Prostate gland (tissue), 2 donors: ENCODE results near the gene CNDP1. TPM values are rescaled to one million over a fixed set of nuclear protein-coding genes. Genes with fewer than 3 reads are reported as not detected.
"Not testable (repeated sequence)": the region's sequence is repeated elsewhere in the genome, so short reads cannot be mapped to it uniquely, and the experiment has no call there.

Source experiments
- DNase-seq: peaks from one replicate; pipeline ENCODE4 v3.0.0-alpha.2; 2019; ENCODE audit warnings: low spot score
- H3K27ac ChIP-seq, 2 donors: fragments of 200-600 bp; sonication (generic); 2 replicates each; pipeline ENCODE4 v1.5.1; 2017 to 2019
- H3K27me3 ChIP-seq: fragments of 200-600 bp; sonication (generic); replicated peaks from 2 replicates; pipeline ENCODE4 v1.5.1; 2019; ENCODE audit not compliant: insufficient read depth
- H3K36me3 ChIP-seq, 2 donors: fragments of 200-600 bp; sonication (generic); 1 replicate in 1 of 2; 2 replicates in 1 of 2; pipeline versions ENCODE4 v1.5.1 to v1.8.1; 2017 to 2019
- H3K4me1 ChIP-seq: fragments of 200-600 bp; sonication (generic); replicated peaks from 2 replicates; pipeline ENCODE4 v1.5.1; 2019
- H3K4me3 ChIP-seq, 2 donors: fragments of 200-600 bp; sonication (generic); 2 replicates each; pipeline ENCODE4 v1.5.1; 2017 to 2019
- H3K9me3 ChIP-seq: fragments of 200-600 bp; sonication (generic); 2 replicates; pipeline ENCODE4 v1.5.1; 2017
- POLR2A ChIP-seq: fragments of 450-650 bp; IDR thresholded peaks from one replicate; pipeline ENCODE4 v1.6.1; 2016; ENCODE audit warnings: antibody characterized with exemption, mild to moderate bottlenecking
- POLR2AphosphoS5 ChIP-seq: sonication (generic); formaldehyde crosslinking; IDR thresholded peaks from one replicate; pipeline ENCODE4 v1.6.1; 2017; ENCODE audit warnings: antibody characterized with exemption
- WGBS: methylation state at CpG from one replicate; pipeline ENCODE4 v1.1.5; 2018; 5-methylcytosine and 5-hydroxymethylcytosine counted together
- intact Hi-C: fragments of 100-400 bp; cut with DNase I; formaldehyde crosslinking; loops from one replicate; pipeline ENCODE4 v1.14.2; 2022
- total RNA-seq, 2 donors: library from RNA; depleted of rRNA; stranded (reverse); fragments of >200 nt; gene quantifications; one replicate each; pipeline ENCODE4 v1.1.0, GENCODE V29; 2016
- TF ChIP-seq, protein P1 (sequence below), 4 experiments: fragments of 200-600 bp in 2 of 4; fragments of 450-650 bp in 2 of 4; sonication (generic) in 2 of 4; IDR thresholded peaks; 1 replicate in 3 of 4; 2 replicates in 1 of 4; pipeline ENCODE4 v1.5.1; 2016 to 2019; ENCODE audit warnings: antibody characterized with exemption in 4 of 4, mild to moderate bottlenecking in 2 of 4, moderate library complexity in 2 of 4

CNDP1 gene
- total RNA-seq, 2 donors from 2014 or later = not detected

DNA sequence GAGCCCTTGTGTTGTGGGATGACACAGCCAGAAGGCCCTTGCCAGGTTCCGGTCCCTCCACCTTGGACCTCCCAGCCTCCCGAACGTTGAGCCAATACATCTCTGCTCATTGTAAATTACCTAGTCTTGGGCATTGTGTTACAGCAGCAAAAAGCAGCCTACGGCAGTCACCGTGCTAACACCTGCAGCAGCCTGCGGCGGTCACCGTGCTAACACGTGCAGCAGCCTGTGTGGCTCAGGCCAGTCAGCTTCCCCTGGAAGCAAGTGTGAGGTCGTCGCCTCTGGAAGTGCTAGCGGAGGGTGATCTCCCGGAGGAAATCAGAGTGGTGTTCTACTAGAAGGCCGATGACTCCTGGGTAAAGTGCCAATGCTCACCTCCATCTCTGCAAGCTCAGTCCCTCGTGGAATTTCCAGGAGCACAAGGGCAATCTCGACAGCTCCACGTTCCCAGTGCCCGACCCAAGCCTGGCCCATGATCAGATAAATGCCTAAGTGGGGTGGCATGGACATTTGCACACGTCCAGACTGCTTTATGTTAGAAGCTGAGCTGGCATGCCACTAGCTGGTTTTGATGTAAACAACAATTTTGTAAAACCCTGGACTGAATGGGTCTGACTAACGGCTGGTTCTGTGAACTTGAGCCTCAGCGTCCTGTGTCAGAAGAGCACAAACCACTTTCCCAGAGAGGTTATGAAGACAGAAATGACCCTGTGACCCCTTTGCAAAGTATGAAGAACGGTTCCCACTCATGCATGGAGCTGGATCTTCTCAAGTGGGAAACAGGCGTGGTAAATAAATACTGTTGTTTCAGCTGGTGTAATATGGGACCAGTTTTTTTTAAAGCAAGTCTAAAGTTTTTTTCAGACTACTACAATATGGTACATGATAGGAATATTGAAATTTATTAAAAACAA lies 11.4 kb upstream of the CNDP1 start:
- DNase-seq = no peak
- Histone ChIP-seq H3K27ac (no peak overlapping the region), H3K4me3 (no peak overlapping the region), H3K36me3 (peaks cover 0 to 14% of the 10 kb centered on the region in 2 donors), H3K27me3 (no peaks in the 10 kb centered on the region), H3K4me1 (no peaks in the 10 kb centered on the region), H3K9me3 (no peaks in the 10 kb centered on the region)
- TF ChIP-seq, protein P1, sequence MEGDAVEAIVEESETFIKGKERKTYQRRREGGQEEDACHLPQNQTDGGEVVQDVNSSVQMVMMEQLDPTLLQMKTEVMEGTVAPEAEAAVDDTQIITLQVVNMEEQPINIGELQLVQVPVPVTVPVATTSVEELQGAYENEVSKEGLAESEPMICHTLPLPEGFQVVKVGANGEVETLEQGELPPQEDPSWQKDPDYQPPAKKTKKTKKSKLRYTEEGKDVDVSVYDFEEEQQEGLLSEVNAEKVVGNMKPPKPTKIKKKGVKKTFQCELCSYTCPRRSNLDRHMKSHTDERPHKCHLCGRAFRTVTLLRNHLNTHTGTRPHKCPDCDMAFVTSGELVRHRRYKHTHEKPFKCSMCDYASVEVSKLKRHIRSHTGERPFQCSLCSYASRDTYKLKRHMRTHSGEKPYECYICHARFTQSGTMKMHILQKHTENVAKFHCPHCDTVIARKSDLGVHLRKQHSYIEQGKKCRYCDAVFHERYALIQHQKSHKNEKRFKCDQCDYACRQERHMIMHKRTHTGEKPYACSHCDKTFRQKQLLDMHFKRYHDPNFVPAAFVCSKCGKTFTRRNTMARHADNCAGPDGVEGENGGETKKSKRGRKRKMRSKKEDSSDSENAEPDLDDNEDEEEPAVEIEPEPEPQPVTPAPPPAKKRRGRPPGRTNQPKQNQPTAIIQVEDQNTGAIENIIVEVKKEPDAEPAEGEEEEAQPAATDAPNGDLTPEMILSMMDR (IDR thresholded peaks at IDR 0.05) = no peak
- TF ChIP-seq POLR2A (no peak), POLR2AphosphoS5 (no peak)
- intact Hi-C loops = no loop called here
- 90% methylated on average over 23 of the region's 23 CpGs for WGBS

GRCh38 chr18:74524097-74524496 lies 10.2 kb upstream of the CNDP1 start:
- WGBS = 14% methylated on average over 5 of the region's 5 CpGs
- H3K27me3 ChIP-seq = no peaks in the 10 kb centered on the region
- intact Hi-C loops = no loop called here
- no peaks in the 10 kb centered on the region for H3K4me1 ChIP-seq
- TF ChIP-seq POLR2A (no peak), POLR2AphosphoS5 (peak; percentile 29)
- TF ChIP-seq, protein P1 (IDR thresholded peaks at IDR 0.05) = no peak
- no peak overlapping the region for H3K4me3 ChIP-seq
- H3K27ac ChIP-seq = peak overlapping the region in 1 of 2 donors; percentile 10
- no peaks in the 10 kb centered on the region for H3K9me3 ChIP-seq
- peak; percentile 30 for DNase-seq
- H3K36me3 ChIP-seq = peaks cover 0 to 3% of the 10 kb centered on the region in 2 donors

DNA sequence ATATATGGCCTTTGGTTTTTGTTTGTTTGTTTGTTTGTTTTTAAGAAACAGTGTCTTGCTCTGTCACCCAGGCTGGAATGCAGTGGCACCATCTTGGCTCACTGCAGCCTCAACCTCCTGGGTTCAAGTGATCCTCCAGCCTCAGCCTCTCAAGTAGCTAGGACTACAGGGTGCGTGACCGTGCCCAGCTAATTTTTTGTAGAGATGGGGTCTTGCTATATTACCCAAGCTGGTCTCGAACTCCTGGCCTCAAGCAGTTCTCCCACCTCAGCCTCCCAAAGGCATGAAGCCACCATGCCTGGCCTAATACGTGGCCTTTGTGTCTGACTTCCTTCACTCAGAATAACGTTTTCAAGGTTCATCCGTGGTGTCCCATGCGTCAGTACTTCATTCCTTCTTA lies 9.4 kb upstream of the CNDP1 start:
- H3K27ac ChIP-seq, H3K4me3 ChIP-seq, H3K9me3 ChIP-seq, intact Hi-C loops, H3K27me3 ChIP-seq, H3K4me1 ChIP-seq, DNase-seq, H3K36me3 ChIP-seq: not testable (repeated sequence)
- 96% methylated on average over 7 of the region's 7 CpGs for WGBS

- no peaks in the 10 kb centered on the region for H3K27me3 ChIP-seq
- TF ChIP-seq, protein P1 (IDR thresholded peaks at IDR 0.05) = no peak
- TF ChIP-seq POLR2AphosphoS5 = no peak
- TF ChIP-seq POLR2A = no peak
- H3K36me3 ChIP-seq = no peaks in the 10 kb centered on the region
- intact Hi-C loops = no loop called here
- WGBS = 90% methylated on average over 9 of the region's 9 CpGs
- DNase-seq = no peak
- no peak overlapping the region for H3K4me3 ChIP-seq
- H3K9me3 ChIP-seq = no peaks in the 10 kb centered on the region
- no peaks in the 10 kb centered on the region for H3K4me1 ChIP-seq
- H3K27ac ChIP-seq = no peak overlapping the region
These were observed 8.6 kb upstream of the CNDP1 start for GRCh38 chr18:74525741-74526140.

DNA sequence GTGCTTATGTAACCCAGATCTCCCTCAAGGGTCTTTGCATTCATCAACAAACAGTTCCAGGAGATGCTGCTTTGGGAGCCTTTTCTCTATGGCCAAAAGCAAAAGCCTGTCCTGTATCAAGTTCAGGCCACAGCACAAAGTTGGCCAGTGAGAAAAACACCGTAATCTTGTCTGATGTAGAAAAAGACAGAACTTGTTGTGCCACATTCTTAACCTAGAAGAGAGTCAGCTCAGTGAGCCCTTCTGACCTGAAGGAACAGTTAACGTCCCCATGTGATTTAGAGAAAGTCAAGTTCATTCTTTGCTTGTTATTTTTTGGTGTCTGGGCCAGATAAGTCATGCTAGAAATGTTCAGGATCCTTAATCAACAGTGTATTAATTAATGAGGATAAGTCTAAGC lies 7.8 kb upstream of the CNDP1 start:
- no peaks in the 10 kb centered on the region for H3K36me3 ChIP-seq
- no peaks in the 10 kb centered on the region for H3K9me3 ChIP-seq
- no peak for DNase-seq
- H3K4me1 ChIP-seq = no peaks in the 10 kb centered on the region
- intact Hi-C loops = no loop called here
- H3K27me3 ChIP-seq = no peaks in the 10 kb centered on the region
- 21% methylated on average over 2 of the region's 2 CpGs for WGBS
- TF ChIP-seq POLR2AphosphoS5 = no peak
- TF ChIP-seq, protein P1 (IDR thresholded peaks at IDR 0.05) = no peak
- no peak for TF ChIP-seq POLR2A
- H3K4me3 ChIP-seq = no peak overlapping the region
- H3K27ac ChIP-seq = no peak overlapping the region
